ENCODE results near the gene ADNP2.

DNA sequence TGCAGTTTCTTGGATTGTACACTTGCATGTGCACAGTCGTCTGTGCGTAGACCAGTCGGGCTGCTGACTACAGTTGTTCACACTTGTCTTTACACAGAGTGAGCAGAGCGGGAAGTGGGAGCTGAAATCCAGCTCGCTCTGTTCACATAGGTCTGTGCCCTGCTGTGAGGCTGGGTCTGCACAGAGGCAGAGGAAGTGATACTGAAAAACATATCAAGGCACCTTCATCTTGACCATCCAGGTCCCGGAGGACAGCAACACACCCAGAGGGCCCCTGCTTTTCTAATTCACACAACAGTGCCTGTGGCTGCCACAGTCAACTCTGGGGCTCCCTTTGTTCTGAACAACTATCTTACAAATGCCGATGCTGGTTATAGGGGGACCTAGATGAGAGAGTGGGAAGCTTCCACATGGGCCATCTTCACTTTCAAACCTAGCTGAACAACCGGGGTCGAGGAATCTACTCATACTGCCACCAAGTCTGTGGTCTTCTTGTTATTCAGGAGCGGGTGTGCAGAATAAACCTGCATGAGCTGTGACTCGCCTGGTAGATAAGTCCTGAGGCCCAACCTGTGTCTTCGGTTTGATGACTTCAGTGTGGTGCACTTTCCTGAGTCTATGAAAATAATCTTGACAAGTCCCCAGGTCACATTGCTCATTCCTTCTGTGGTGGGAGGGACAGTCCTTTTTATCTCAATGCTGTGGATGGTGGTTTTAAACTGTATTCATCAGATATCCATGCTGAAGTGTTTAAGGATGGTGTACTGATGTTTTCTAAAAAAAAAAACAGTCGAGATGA, 3.5 kb upstream of the ADNP2 start:
- TF ChIP-seq POLR2AphosphoS5 (IDR thresholded peaks at IDR 0.05) (no peak), POLR2A (IDR thresholded peaks at IDR 0.05) (no peak)
- TF ChIP-seq, protein P1, sequence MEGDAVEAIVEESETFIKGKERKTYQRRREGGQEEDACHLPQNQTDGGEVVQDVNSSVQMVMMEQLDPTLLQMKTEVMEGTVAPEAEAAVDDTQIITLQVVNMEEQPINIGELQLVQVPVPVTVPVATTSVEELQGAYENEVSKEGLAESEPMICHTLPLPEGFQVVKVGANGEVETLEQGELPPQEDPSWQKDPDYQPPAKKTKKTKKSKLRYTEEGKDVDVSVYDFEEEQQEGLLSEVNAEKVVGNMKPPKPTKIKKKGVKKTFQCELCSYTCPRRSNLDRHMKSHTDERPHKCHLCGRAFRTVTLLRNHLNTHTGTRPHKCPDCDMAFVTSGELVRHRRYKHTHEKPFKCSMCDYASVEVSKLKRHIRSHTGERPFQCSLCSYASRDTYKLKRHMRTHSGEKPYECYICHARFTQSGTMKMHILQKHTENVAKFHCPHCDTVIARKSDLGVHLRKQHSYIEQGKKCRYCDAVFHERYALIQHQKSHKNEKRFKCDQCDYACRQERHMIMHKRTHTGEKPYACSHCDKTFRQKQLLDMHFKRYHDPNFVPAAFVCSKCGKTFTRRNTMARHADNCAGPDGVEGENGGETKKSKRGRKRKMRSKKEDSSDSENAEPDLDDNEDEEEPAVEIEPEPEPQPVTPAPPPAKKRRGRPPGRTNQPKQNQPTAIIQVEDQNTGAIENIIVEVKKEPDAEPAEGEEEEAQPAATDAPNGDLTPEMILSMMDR (IDR thresholded peaks at IDR 0.05) = no peak

Data from transverse colon (tissue), 4 donors.